ENCODE data around the gene SEC24D.

DNA sequence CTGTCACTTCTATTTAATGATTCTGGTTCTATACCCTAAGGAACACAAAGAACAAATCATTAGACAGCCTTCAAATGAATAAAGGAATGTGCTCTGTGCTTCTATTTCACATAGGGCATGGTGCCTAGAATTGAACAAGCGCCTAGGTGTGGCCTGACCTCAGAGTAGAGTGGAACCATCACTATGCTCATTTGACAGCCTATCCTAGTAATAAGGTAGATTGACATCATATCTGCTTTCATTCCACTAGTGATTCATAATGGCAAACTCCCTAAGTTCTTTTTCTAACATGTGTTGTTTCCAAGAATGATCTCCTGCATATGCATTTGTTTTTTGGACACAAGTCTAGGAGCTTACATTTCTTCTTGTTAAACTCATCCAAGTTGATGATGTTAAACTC, 114.2 kb downstream of the SEC24D start:
- no peak for TF ChIP-seq KLF16 (tag by site-specific recombination; IDR thresholded peaks at IDR 0.05)
- TF ChIP-seq, protein P1, sequence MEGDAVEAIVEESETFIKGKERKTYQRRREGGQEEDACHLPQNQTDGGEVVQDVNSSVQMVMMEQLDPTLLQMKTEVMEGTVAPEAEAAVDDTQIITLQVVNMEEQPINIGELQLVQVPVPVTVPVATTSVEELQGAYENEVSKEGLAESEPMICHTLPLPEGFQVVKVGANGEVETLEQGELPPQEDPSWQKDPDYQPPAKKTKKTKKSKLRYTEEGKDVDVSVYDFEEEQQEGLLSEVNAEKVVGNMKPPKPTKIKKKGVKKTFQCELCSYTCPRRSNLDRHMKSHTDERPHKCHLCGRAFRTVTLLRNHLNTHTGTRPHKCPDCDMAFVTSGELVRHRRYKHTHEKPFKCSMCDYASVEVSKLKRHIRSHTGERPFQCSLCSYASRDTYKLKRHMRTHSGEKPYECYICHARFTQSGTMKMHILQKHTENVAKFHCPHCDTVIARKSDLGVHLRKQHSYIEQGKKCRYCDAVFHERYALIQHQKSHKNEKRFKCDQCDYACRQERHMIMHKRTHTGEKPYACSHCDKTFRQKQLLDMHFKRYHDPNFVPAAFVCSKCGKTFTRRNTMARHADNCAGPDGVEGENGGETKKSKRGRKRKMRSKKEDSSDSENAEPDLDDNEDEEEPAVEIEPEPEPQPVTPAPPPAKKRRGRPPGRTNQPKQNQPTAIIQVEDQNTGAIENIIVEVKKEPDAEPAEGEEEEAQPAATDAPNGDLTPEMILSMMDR (tag by site-specific recombination; IDR thresholded peaks at IDR 0.05), result no peak
- TF ChIP-seq, protein P2, sequence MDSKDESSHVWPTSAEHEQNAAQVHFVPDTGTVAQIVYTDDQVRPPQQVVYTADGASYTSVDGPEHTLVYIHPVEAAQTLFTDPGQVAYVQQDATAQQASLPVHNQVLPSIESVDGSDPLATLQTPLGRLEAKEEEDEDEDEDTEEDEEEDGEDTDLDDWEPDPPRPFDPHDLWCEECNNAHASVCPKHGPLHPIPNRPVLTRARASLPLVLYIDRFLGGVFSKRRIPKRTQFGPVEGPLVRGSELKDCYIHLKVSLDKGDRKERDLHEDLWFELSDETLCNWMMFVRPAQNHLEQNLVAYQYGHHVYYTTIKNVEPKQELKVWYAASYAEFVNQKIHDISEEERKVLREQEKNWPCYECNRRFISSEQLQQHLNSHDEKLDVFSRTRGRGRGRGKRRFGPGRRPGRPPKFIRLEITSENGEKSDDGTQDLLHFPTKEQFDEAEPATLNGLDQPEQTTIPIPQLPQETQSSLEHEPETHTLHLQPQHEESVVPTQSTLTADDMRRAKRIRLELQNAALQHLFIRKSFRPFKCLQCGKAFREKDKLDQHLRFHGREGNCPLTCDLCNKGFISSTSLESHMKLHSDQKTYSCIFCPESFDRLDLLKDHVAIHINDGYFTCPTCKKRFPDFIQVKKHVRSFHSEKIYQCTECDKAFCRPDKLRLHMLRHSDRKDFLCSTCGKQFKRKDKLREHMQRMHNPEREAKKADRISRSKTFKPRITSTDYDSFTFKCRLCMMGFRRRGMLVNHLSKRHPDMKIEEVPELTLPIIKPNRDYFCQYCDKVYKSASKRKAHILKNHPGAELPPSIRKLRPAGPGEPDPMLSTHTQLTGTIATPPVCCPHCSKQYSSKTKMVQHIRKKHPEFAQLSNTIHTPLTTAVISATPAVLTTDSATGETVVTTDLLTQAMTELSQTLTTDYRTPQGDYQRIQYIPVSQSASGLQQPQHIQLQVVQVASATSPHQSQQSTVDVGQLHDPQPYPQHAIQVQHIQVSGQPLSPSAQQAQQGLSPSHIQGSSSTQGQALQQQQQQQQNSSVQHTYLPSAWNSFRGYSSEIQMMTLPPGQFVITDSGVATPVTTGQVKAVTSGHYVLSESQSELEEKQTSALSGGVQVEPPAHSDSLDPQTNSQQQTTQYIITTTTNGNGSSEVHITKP (tag by site-specific recombination; IDR thresholded peaks at IDR 0.05), result no peak
- TF ChIP-seq ZNF274 (IDR thresholded peaks at IDR 0.05; ENCODE audit: low read length), result no peak
- no peak for TF ChIP-seq ZNF274 (tag by site-specific recombination; IDR thresholded peaks at IDR 0.05; ENCODE audit: borderline replicate concordance)
- no peak for TF ChIP-seq ZNF692 (tag by site-specific recombination; IDR thresholded peaks at IDR 0.05)
- no peak for TF ChIP-seq ZNF169 (tag by site-specific recombination; IDR thresholded peaks at IDR 0.05)

Data from HEK293 (cell line).